Left renal cortex interstitium (tissue), 4 donors: ENCODE measurements around the gene RNF183. TPM values are rescaled to one million over a fixed set of nuclear protein-coding genes. Genes with fewer than 3 reads are reported as not detected.
"Not testable (repeated sequence)": the region's sequence is repeated elsewhere in the genome, so short reads cannot be mapped to it uniquely, and the experiment has no call there.

ENCODE experiments used
- DNase-seq, 4 donors: peaks; one replicate each; pipeline ENCODE4 v3.0.0-alpha.2; 2013; ENCODE audit warnings: low read depth in 4 of 4, low spot score in 2 of 4, missing footprints in 1 of 4
- polyA plus RNA-seq, 4 donors: library from polyadenylated mRNA; unstranded; fragments of 120-200 nt; gene quantifications; one replicate each; pipeline ENCODE4 v1.2.1, GENCODE V29; 2013; ENCODE audit not compliant: insufficient read length in 4 of 4

The RNF183 gene
- polyA plus RNA-seq, 4 donors: 6.1 to 7.1 (median 6.8) TPM

DNA sequence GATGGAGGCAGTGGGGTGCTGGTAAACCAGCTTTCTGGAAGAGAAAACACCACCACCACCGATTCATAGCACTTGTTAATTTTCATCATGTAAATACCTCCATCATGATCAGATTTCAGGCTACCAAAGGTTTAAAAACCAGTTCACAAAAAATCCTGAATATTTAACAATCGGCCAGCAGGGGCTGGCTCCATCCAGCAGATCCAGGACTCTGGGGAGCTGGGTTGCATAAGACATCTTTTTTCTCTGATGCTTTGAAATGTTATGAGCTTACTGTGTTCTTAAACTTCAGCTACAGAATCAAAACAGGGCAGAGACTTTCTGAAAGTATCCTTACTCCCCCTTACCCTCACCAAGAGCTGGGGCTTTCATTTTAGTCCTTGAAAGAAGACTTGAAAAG lies 14.6 kb upstream of the RNF183 start:
- DNase-seq: no peak

DNA sequence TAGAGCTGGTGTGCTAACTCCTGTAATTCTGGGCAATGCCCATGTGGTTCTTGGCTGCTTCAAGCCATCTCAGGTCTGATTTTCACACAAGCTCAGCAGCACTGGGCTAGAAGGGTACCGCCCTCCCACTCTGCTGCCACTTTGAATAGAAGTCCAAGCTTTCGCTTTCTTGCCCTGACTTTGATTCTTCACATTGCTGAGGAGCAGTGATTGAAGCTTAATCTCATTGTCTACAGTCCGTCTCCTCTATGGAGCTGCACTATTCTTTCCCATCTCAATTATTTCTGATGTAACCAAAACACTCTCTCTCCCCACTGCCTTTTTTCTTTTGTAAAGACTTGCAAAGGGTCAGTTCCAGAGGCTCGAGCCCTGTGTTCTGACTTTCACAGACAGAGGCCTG lies 12.9 kb upstream of the RNF183 start:
- DNase-seq: no peak

DNA sequence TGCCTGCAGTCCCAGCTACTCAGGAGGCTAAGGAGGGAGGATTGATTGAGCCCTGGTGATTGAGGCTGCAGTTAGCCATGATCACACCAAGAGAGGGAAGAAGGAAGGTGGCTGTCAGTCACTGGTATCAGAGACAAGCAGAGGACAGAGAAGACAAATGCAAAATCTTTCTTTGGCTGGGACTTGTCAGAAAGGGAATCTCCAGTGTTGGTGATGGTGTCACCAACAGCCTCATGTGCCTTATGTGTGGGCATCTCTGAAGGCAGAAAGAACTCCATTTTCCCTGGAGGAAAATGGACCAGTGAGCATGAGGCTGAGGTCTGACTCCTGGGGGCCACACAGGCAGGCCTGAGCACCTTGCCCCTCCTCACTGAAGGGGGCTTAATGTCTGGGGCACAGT lies 12.1 kb upstream of the RNF183 start:
- no peak for DNase-seq

DNA sequence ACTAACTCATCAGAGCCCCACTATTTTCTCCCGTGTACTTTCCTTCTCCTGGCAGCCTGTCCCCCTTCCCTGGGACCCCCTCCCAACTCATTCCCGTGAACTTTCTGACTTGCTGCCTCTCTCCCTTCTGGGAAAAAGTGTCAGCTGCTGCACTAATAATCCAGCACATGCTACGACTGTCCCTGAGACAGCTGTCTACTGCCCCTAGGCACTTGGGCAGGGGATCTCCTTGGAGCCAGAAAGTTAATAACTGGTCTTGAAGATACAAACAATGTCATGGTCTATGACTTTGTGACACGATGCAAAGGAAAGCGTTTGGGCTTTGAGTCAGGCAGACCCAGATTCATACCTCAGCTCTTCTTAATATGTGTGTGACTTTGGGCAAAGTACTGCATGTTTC lies 10.1 kb upstream of the RNF183 start:
- no peak for DNase-seq

DNA sequence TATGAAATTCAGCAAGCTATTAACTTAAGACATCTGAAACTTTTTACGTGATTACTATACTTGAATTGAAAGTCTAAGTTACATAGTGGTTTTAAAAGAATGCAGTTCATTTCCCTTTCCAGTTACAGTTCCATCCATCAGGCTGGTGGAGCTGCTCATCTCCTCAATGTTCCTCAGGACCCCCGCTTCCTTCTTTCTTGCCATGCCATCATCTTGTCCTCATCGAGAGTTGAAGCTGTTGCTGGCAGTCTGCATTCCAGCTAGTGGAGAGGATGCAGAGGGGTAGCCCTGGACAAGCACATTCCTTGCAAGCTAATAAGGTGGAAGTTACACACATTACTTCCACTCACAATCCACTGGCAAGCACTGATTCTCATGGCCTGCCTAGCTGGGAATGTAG lies 8.8 kb upstream of the RNF183 start:
- no peak for DNase-seq

DNA sequence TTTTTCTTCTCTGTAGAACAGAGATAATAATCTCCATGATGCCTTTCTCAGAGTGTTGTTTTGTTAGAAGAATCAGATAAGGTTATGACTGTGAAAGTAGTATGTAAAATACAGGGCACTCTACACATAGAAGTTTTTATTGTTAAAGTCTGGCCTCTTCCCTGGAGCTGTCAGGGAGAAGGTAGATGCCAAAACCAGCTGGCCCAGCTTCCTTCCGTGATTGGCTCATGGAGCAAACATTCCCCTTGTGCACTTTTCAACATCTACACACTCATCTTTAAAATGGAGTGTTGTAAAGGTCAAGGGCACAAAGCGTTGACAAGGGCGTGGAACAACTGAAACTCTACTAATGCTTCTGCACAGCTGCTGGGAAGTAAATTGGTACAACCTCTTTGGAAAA lies 7.4 kb upstream of the RNF183 start:
- DNase-seq: no peak

DNA sequence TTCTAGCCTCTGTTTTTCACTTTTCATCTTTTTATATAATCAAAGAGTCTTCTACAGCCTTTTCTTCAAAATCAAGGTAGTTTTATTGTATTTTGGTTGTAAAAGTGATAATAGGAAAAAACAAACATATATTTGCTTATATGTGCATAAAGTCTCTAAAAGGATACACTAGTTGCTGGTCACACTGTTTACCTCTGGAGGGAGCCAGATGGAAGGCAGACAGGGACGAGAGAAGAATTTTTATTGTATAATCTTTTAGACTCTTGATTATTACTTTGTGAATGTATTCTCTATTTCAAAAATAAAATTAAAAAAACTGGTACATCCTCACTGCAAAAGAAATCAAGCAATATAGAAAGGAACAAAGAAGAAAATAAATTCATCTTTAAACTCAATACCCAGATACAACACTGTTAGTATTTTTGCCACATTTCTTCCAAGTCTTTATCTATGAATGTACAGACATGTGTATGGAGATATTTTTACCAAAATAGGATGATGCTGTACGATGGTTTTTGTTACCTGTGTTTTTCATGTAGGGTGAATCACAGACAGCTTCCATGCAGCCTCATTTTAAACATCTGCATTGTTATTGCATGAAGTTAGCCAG lies 6.1 kb upstream of the RNF183 start:
- no peak for DNase-seq

DNA sequence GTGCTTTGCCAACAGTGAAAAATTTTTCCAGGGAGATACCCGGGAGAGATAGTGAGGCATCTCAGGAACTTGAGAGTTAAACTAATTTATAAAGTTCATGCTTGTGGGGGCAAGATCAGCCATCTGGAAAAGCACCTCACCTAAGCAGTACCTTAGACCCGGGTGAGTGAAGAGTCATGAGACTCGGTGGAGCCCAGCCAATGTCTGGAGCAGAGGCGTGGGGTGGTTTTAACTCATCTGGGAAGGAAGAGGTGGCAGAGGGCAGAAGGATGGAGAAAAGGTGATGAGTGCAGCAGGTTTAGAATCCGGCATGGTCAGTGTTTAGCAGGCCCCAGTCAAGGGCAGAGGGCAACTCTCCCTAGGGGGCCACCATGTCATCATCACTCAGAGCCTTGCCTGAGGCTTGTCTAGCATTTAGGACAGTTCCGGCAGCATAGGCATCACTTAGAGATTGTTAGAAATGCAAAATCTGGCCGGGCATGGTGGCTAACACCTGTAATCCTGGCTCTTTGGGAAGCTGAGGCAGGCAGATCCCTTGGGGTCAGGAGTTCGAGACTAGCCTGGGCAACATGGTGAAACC lies 4.3 kb upstream of the RNF183 start:
- DNase-seq: no peak

DNA sequence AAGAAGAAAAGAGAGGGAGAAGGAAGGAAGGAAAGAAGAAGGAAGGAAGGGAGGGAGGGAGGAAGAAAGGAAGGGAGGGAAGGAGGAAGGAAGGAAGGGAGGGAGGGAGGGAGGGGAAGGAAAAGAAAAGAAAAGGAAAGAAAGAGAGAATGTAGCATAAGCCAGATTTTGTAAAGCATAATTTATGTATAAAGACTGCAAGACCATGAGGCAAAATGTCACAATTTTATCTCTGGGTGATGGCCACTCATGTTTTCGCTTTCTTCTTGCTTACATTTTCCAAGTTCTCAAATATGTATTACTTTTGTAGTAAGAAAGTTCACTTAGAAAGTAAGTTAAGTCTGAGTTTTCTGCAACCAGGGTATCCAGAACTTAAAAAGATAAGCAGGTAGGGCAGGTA lies 3.4 kb upstream of the RNF183 start:
- DNase-seq: no peak

DNA sequence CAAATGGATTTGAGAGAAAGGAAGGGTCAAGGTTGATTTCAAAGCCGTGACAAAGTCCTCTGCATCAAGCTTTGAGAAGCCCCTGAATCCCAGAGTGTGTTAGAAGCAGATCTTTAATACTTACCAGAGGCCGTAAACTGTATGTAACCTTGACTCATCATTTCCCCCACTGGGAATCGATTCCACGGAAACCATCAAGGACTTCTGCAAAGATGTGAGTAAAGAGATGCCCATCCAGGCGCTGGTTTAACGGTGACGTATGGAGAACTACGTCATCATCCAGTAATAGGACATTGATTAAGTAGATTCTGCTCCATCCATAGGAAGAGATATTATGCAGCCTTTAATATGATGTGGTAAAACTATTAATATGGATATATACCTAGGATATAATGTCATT lies 1.6 kb downstream of the RNF183 start:
- no peak for DNase-seq

DNA sequence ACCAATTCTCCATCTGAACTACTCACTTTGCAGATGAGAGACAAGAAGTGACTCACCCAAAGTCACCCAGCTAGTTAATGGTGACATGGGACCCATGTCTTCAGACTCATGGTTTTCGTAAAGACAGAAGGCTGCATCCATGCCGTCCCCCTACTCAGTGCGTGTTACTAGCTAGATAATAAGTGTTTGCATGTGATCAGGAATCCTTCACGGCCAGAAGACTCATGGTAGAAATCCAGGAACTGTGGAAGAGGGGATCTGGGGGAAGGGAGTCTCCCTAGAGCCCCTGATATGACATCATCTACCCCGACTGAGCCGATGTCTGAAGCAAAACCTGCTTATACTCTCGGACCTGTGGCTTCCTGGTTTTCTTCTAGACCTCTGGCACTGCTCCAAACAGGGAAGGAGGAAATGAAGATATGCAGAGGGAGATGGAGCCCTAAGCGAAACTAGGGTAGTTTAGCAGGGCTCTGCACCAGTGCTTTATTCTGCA lies 3.3 kb downstream of the RNF183 start:
- no peak for DNase-seq

DNA sequence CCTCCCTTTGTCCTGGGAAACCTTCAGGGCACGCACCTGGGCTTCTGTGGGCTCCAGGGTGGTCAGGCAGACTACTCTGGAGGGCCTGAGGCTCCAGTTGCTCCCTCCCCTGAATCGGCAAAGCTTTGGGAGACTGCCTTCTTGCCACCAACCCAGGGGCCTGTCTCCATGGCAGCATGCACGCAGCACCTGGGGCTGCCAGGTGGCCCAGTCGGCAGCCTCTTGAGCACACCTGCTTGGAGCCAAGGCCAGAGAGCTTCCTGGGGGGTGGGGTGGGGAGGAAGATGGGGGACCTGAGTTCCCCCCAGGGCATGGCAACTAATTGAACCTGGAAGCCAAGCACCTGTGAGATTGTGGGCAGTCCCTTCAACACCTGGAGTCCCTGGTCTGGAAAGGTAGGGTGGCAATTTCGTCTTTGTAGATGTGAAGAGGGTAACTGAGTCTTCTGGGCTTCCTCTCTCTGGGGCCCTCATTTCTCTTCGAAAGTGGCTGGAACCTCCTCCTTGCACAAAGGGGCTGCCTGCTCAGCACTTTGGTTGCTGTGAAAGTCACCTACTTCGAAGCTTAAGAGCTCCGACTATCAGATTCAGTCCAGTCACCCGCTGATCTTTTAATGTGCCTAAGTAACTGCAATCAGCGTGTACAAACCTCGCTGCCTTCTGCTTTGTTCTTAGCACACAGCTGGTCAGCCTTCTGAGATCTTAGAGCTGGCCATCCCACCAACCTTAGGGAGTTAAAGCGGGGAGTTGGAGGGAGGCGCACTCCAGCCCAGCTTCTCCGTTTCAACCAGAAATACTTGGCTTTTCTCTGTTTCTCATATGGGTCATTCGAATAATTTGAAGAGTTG lies 4.0 kb downstream of the RNF183 start:
- DNase-seq: no peak

DNA sequence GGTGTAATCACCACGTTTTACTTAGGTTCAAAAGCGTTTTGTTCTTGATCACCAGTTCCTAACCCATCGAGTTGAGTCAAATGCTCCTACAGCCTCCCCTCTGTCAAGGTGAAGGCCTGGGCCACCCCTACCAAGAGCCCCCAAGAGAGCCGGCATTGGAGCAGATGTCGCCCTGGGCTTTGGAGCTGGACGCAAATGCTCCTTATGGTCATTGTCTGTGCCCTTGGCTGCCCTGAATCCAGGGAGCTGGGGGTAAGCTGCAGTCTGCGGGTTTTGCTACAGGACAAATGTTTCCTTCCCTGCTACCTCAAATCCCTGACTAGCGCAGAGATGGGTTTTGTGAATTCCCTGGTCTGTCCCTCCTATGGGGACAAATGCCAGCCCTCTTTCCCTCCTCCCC lies 4.9 kb downstream of the RNF183 start:
- DNase-seq: no peak

DNA sequence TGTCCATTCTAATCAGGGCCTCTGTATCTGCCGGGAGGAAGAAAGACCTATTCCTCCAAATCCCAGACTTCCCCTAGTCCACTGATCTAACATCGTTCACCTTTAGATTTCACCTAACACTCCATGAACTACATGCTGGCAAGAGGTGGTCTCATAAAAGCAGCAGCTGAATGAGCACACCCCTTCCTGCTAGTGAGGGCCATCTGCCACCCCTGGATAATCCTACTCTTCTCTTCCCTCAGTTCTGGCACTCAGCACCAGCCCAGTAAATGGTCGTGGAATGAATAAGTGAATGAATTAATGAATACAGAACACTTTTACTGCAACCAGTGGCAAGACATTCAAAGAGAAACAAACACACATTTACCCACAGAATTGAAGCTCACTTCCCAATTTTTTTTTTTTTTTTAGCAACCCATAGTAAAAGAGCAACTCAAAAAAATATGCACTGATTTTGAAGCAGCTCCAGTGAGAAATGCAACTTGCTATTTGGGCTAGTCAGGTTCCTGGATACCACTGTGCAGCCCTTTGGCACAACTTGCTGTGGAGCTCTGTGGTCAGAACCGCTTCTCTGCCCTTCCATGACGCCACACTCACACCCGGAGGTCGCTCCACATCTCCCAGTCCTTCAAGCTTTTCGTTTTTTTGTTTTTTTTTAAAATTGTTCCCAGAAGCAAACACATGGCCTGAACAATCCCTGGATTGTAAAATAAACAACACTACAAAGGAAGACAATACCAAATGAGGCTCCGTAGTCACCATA lies 6.2 kb downstream of the RNF183 start:
- no peak for DNase-seq

DNA sequence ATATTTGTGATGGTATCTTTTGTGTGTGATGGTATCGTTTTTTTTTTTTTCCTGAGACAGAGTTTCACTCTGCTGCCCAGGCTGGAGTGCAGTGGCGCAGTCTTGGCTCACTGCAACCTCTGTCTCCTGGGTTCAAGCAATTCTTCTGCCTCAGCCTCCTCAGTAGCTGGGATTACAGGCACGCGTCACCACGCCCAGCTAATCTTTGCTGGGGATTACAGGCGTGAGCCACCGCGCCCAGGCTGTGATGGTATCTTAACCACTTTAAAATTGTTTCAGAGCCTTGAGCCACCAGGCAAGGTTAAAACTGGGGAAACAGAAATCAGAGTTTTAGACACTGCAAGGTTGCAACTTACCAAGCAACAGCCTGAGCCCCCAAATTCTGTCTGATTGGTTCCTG lies 6.9 kb downstream of the RNF183 start:
- not testable (repeated sequence) for DNase-seq

DNA sequence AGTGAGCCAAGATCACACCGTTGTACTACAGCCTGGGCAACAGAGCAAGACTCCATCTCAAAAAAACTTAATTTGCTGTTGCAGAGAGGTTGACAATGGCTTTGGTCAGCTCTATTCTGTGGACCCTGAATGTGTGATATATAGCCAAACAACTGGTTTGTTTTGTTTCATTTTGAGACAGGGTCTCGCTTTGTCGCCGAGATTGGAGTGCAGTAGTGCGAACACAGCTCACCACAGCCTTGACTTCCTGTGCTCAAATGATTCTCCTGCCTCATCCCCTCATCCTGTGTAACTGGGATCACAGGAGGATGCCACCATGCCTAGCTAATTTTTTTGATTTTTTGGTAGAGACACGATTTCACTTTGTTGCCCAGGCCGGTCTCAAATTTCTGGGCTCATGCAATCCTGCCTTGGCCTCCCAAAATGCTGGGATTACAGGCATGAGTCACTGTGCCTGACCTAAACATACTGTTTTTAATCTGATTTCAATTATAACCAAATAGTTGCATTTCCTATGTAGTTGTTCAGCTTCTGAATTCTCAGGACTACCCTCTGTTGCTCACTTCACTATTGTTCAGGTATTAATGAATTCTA lies 9.8 kb downstream of the RNF183 start:
- no peak for DNase-seq

DNA sequence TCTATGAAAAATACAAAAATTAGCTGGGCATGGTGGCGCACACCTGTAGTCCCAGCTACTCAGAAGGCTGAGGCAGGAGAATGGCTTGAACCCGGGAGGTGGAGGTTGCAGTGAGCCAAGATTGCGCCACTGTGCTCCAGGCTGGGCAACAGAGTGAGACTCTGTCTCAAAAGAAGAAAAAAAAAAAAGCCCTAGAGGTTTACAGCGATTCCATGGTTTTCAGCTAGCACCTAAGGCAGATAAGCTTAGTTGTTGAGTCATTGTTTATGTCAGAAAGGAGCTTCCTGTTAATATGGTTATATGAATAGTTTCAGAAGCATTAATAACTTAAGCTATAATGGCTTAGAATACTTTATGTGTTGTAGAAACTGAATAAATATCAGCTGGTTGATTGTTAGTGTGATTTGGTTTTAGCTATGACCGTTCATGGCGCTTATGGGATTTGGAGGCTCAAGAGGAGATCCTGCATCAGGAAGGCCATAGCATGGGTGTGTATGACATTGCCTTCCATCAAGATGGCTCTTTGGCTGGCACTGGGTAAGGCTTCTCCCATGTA lies 13.0 kb downstream of the RNF183 start:
- DNase-seq: no peak

DNA sequence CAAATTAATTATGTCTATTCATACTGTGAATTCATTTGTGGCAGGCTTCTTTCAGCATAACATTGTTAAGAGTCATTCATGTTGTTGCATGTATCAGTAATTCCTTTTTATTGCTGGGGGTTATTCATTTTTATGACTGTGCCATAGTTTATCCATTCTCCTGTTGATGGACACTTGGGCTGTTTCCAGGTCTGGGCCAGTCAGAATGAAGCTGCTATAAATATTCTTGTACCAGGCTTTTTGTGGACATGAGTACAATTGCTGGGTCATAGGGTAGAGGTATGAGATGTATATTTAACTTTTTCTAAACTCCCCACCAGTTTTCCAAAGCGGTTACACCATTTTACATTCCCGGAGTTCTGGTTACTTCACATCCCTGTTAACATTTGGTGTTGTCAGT lies 14.1 kb downstream of the RNF183 start:
- DNase-seq: no peak

DNA sequence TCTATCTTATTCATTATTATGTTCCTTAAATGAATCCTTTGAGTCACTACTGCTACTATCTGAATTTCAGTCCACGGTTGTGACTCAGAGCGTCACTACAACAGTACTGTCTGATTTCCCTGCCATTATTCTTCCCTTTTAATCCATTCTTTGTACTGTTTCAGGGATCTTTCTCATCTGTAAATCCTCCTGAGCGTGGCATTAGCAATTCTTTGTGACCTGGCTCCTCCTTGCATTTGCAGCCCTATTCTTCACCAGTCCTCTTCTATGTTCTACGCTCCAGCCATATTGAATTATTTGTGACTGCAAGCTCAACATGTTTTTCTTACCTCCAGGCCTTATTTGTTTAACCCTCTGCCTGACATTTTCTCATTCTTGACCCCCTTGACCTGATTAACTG lies 21.8 kb downstream of the RNF183 start:
- DNase-seq: no peak

DNA sequence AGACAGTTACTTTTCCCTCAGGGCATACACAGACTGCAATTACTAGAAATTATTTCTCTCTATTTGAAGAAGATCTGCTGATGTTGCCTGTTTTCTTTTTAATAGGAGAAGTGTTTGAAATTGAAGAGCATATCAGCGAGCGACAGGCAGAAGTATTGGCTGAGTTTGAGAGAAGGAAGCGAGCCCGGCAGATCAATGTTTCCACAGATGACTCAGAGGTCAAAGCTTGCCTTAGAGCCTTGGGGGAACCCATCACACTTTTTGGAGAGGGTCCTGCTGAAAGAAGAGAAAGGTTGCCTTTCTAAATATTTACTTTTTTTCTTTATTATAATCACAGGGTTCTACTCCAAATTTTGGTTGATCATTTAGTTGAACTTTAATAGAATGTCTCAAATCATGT lies 24.3 kb downstream of the RNF183 start:
- no peak for DNase-seq
